ENCODE data around the gene KRTAP19-8.

Gene KRTAP19-8

GRCh38 chr21:31038376-31038775, at the start of gene KRTAP19-8:
Gene KRTAP19-8, minus strand, starts transcription at chr21:31038476. Its CDS starts 33 bp downstream, at chr21:31038443.
- ATAC-seq (no peak), DNase-seq (no peak)

DNA sequence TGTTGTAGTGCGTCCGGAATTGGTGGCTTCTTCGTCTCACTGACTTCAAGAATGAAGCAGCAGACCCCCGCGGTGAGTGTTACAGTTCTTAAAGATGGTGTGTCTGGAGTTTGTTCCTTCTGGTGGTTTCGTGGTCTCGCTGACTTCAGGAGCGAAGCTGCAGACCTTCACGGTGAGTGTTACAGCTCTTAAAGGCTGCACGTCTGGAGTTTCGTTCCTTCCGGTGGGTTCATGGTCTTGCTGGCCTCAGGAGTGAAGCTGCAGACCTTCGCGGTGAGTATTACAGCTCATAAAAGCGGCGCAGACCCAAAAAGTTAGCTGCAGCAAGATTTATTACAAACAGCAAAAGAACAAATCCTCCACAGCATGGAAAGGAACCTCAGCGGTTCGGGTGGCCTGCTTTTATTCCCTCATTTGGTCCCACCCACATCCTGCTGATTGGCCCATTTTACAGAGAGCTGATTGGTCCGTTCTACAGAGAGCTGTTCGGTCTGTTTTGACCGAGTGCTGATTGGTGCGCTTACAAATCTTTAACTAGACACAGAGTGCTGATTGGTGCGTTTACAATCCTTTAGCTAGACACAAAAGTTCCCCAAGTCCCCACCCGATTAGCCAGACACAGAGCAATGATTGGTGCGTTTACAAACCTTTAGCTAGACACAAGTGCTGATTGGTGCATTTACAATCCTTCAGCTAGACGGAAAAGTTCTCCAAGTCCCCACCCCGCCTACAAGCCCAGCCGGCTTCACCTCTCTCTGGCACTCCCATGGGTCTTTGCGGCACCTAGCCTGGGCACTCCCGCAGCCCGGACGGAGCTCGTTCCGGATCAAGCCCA, 49.6 kb upstream of the KRTAP19-8 start:
- no peak for ATAC-seq
- DNase-seq: no peak

GRCh38 chr21:31084689-31085088, 46.4 kb upstream of the KRTAP19-8 start:
- no peak for DNase-seq
- ATAC-seq: no peak

DNA sequence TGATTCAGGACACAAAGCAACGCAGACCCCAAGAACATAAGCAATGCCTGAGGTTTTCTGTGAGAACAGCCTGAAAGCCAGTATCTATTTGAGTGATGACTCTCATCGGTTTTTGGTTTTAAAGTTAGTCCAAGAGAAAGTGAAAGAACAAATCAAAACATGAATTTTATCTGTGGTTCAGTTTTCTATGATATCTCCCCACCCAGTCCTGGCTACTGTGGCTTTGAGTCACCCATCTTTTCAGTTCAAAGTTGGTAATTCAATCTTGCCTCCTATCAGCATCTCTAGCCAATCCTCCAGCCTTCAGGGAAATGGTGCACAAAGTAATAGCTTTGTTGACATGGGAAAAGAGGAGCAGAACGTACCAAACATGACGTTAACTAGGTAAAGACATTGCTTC, 40.5 kb upstream of the KRTAP19-8 start:
- DNase-seq (no peak), ATAC-seq (peak; percentile 69)

GRCh38 chr21:31078216-31078615, 39.9 kb upstream of the KRTAP19-8 start:
- DNase-seq (no peak), ATAC-seq (no peak)

DNA sequence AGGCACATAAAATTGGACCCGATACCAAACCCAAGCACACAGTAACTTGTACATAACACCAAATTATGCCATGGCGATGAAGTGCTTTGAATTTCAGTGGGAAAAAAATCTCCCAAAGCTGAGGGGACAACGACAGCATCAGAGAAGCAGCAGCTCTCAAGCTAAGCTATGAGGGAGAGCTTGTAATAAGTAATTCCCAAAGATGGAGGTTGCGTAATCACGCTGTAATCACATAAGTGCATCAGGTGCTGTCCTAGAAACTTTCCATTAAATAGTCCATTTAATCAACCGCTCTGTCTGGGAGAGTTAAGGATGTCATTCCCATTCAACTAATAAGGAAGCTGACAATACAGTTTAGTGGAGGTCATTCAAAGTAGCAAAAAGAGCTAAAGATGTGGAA, 37.6 kb upstream of the KRTAP19-8 start:
- DNase-seq (no peak), ATAC-seq (no peak)

GRCh38 chr21:31072533-31072932, 34.3 kb upstream of the KRTAP19-8 start:
- DNase-seq (no peak), ATAC-seq (no peak)

DNA sequence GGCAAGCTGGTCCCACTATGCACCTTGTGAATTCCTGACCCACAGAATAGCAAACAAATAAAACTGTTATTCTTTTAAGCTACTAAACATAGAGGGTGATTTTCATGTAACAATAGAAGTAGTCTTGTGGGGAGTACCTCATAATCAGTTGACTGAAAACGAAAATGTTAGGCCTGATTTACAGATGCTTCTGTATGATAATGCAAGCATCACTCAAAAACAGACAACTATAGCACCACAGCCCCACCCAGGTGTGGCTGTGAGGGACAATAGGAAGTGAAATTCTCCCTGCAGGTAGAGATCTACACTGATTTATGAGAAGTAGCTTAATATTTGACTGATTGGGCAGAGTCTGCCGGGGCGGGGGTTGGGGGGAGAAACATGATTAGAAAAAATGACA, 26.5 kb upstream of the KRTAP19-8 start:
- ATAC-seq (no peak), DNase-seq (no peak)

GRCh38 chr21:31052489-31053142, 14.3 kb upstream of the KRTAP19-8 start:
- DNase-seq (no peak), ATAC-seq (no peak)

- ATAC-seq (no peak), DNase-seq (no peak)
Measured at GRCh38 chr21:31050577-31051157, 12.4 kb upstream of the KRTAP19-8 start.

GRCh38 chr21:31045841-31046240, 7.6 kb upstream of the KRTAP19-8 start:
- DNase-seq: no peak
- no peak for ATAC-seq

DNA sequence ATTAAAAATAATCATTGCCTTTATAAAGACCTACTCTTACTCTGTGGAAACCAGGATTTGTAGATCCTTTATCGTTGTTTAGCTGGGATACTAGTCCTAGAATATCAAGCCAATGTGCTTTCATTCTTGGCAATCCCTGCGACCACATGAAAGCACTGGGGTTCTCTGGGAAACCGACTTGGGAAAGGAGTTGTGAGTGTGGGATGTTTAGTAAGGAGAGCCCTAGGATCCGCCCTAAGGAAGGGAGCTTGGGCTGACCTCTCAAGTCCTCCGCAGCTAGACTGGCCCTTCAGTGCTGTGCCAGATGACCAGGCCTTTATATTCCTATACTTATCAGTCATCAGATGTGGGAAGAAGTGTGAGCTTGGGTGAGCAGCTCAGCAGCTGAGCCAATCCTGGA, 5.2 kb upstream of the KRTAP19-8 start:
- DNase-seq (no peak), ATAC-seq (no peak)

GRCh38 chr21:31042080-31042464, 3.8 kb upstream of the KRTAP19-8 start:
- ATAC-seq (no peak), DNase-seq (no peak)

GRCh38 chr21:31041295-31042079, 3.2 kb upstream of the KRTAP19-8 start:
- ATAC-seq (no peak), DNase-seq (no peak)

DNA sequence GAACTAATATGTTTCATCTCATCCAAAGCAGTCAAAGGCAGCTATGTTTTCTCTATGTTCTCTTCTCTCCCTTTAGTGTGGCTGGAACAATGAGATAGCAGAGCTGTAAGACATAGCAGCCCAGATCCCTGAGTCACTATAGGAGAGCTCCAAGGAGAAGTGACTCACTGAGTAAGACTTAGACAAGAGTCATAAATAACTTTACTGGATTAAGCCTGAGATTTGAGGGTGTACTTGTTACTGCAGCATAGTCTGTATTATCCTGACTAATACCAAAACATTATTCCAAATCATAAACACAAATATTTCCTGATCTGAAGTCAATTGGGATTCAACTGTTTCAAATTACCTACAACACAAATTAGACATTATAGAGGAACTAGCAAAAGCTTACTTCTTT, 3.9 kb downstream of the KRTAP19-8 start:
- DNase-seq (no peak), ATAC-seq (no peak)

DNA sequence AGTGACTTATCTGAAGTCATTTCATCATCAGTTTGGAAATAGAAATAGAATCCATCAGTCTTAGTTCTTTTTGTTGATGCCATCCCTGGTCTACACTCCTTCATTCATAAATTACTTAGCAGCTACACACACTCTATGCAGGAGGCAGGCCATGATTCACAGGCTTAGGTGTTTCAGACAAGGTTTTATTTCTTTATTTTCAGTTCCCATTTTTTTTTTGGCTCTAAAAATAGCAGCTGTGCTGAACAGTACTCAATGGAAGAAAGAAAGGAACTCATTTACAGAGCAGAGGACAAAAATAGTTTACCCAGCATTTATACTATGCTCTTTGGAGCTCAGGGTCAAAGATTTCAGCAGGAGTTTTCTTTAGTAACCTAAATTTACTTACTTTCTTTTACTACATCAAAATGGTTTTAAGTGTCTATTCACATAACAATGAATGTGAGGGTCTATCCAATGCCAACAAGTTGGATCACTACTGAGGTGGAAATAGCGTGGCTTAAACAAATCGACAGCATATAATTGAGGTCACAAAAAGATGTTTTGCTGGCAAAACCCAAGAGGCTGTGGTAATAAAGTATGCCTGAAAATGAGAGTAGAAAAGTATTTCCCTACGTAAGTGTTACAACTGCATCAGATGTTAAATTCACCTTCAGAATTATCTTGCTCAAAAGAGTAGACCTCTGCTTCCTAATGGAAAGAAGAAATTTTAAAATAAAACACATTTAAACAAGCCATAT, 7.7 kb downstream of the KRTAP19-8 start:
- ATAC-seq: no peak
- DNase-seq: no peak

- DNase-seq (no peak), ATAC-seq (no peak)
Measured at GRCh38 chr21:31023680-31024079, 14.6 kb downstream of the KRTAP19-8 start.

GRCh38 chr21:31022306-31022705, 16.0 kb downstream of the KRTAP19-8 start:
- DNase-seq: no peak
- ATAC-seq: no peak

GRCh38 chr21:31018232-31018631, 20.0 kb downstream of the KRTAP19-8 start:
- DNase-seq (no peak), ATAC-seq (no peak)

- ATAC-seq (no peak), DNase-seq (no peak)
Measured at GRCh38 chr21:31014891-31015290, 23.4 kb downstream of the KRTAP19-8 start.

DNA sequence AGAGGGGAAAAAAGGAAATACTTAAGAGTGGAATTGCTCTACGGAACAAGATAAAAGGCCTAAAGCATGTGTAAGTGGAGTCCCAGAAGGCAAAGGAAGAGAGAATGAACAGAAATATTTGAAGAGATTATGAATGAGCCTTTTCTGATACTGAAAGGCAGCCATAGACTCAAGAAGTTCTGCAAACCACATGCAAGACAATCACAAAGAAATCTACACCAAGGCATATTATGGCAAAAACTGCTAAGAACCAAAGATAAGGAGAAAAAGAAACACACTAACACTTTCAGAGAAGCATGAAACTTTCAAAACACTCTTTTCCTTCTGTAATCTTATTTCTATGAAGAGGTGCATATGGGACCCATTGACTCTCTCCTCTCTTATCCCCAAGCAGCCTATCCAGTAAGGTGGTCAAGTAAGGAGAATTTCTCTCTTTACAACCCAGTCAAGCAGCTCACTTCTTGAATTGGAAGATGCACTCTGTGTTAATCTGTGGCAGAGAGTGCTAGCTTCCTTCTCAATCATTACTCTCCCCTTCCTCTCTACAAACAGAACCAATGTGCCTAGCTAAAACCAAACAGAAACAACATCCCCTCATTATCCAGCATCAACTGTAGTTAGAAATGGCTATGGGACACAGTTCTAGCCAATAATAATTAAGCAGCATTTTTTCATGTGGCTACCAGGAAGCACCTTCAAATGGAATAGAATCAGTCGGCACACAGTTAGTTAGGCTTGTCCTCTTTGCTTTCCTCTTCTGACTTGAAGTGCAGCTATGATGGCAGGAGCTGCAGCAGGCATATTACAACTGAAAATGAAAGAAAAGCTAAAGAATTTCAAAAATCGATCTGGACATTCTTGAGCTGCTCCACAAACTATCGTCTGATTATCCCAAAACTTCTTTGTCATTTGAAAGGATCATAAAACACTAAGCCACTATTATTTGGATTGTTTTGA, 25.9 kb downstream of the KRTAP19-8 start:
- no peak for ATAC-seq
- no peak for DNase-seq
